OCI-LY3 (cell line): ENCODE results near the gene KDM1B.

Source experiments
- CTCF ChIP-seq: fragments of 200-600, 300-600 bp; sonication (generic); IDR thresholded peaks from 2 replicates; pipeline ENCODE4 v1.5.1; 2014; ENCODE audit warnings: antibody characterized with exemption, low read length, low read depth
- EZH2phosphoT487 ChIP-seq: fragments of 200-600 bp; shearing (Covaris generic); IDR thresholded peaks from 2 replicates; pipeline ENCODE4 v1.6.1; 2018; ENCODE audit warnings: antibody characterized with exemption, mixed run types, low read depth

- TF ChIP-seq CTCF, result no peak
- no peak for TF ChIP-seq EZH2phosphoT487
Observed at GRCh38 chr6:18218233-18218632, 63.0 kb downstream of the KDM1B start.
